Measurements from ENCODE around the gene FXYD6.

- TF ChIP-seq, protein P1, sequence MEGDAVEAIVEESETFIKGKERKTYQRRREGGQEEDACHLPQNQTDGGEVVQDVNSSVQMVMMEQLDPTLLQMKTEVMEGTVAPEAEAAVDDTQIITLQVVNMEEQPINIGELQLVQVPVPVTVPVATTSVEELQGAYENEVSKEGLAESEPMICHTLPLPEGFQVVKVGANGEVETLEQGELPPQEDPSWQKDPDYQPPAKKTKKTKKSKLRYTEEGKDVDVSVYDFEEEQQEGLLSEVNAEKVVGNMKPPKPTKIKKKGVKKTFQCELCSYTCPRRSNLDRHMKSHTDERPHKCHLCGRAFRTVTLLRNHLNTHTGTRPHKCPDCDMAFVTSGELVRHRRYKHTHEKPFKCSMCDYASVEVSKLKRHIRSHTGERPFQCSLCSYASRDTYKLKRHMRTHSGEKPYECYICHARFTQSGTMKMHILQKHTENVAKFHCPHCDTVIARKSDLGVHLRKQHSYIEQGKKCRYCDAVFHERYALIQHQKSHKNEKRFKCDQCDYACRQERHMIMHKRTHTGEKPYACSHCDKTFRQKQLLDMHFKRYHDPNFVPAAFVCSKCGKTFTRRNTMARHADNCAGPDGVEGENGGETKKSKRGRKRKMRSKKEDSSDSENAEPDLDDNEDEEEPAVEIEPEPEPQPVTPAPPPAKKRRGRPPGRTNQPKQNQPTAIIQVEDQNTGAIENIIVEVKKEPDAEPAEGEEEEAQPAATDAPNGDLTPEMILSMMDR (IDR thresholded peaks at IDR 0.05; ENCODE audit: insufficient read depth, low read depth, low read length): no peak
- no peak for TF ChIP-seq EZH2 (IDR thresholded peaks at IDR 0.05; ENCODE audit: insufficient read depth, low read length)
These were observed 50.8 kb downstream of the FXYD6 start for GRCh38 chr11:117825538-117826189.
